Activated CD4-positive, alpha-beta T cell treated with anti-CD3 and anti-CD28 coated beads, Interleukin-2, amount 50 U/mL, for 4 hours (primary cell): ENCODE results near the gene PLCL1.

Experiments
- DNase-seq, 2 experiments: peaks; one replicate each; pipeline ENCODE4 v3.0.0-alpha.2; 2020

Gene PLCL1

DNA sequence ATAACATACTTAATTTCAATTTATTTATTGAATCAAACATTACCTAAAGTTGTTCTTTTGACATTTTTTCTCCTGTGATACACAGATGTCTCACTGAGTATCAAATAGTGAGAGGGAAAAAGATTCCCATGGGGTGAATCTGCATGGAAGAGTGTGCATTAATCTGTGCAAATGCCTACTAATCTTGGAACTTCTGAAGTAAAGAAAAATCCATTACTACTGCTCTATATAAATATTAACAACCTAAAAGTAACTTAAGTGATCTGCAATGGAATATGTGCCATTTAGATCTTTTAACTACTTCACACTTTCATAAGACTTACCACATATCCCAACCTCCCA, 125.5 kb downstream of the PLCL1 start:
- DNase-seq = no peak

DNA sequence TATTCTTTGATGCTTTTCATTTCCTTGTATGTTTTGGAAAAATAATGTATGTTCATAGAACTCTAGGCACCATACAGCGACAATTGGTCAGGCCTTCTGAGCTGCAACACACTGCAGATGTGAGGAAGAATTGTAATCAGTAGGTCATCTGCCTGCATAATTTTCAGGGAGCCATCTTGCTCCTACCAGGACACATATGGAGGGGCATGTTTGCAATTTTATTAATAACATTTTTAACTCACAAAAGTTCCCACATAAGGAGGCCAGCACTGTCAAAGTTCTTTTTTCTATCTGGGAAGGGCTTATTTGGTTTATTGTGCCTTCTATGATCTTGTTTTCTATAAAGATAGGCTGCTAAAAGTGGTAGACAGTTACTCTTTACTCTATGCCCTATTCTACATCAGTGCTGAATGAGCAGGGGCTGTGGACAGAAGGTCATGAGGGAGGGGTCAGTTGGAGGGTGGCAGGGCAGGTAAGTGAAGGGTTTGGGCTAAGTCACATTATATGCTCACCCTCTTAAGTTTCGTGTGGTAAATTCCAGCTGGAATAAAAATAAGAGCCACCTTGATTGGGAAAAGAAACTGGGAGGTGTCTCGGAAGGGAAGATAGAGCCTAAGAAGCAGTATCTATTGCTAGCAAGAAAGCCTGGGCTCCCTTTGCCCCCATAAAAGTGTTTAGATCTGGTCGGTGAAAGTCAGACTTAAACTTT, 126.3 kb downstream of the PLCL1 start:
- DNase-seq = no peak

DNA sequence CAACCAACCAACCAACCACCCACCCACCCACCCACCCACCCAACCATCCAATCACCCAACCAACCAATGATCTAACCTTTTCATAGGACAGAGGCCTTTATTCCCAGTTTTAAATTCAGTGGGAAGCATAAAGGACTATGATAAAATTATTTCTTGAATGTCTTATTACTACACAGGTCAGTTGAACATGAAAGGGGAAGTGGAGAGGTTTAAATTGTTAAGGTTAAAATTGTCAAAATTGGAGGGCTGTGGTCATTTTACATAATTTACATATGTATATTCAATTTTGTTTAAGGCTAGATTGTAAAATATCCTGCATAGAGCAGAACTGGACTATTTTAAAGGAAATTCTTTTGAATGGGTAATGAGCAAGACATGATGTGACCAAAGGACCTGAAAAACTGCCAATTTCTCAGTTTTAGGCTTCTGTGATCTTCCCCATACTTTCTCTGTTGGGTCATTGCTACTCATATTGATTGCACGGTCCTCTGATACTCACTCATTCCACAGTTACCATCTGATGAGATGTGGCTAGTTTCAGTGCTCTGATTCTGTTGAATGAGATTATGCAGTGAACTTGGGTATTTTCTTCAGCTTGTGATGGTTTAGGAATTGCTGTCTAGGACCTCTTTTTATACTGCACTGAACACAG, 127.4 kb downstream of the PLCL1 start:
- DNase-seq = no peak

DNA sequence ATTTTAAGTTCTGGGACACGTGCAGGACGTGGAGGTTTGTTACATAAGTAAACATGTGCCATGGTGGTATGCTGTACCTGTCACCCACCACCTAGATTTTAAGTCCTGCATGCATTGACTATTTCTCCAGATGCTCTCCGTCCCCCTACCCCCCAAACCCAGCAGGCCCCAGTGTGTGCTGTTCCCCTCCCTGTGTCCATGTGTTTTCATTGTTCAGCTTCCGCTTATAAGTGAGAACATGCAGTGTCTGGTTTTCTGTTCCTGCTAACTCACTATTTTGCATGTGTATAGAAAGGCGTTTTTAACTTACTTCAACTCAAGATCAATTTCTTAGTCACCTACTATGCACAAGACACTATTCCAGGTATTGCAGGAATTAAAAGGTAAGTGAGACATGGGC, 128.0 kb downstream of the PLCL1 start:
- no peak for DNase-seq

DNA sequence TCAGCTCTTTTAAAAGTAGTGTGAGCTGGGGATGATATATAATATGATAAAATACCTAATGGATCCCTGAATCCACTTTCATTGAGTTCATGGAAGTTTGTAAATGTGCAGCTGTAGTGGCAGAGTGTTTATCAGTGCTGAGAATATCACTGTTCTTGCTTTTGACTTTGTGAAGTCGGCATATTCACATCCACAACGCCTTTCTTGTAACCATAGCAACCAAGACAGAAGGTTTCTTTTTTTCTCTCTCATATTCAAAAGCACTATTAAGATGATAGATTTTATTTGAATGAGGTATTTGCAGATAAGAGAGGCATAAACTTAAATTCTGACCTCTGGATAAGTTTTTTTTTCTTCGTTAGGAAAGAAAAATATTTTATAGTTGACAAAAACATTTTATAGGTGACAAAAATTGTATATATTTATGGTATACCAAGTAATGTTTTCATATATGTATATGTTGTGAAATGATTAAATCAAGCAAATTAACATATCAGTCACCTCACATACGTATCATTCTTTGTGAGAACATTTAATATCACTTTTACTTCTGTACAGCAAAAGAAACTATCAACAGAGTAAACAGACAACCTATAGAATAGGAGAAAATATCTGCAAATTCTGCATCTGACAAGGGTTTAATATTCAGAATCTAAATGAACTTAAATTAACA, 130.0 kb downstream of the PLCL1 start:
- DNase-seq = no peak

DNA sequence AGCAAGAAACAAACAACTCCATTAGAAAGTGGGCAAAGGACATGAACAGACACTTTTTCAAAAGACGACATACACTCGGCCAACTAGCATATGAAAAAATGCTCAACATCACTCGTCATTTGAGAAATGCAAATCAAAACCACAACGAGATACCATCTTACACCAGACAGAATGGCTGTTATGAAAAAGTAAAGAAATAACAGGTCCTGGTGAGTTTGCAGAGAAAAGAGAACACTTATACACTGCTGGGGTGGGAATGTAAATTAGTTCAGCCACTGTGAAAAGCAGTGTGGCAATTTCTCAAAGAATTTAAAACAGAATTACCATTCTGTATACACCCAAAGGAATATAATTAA, 130.5 kb downstream of the PLCL1 start:
- DNase-seq = no peak

DNA sequence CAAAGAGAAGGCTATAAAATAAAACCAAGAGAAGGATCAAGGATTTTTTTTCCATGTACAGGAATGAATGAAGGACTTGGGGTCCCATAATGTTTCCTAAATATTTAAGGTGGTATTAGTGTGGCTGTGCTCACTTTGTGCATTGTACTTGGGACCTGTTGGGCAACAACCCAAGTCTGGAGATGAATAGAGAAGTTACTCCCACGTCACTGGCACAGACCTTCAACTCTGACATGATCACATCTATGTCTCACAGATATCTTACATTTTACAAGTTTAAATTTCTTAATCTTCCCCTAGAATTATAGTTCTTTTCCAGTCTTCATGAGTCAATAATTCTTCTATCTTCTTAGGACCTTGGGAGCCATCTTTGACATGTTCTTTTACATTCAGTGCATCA, 133.4 kb downstream of the PLCL1 start:
- no peak for DNase-seq

DNA sequence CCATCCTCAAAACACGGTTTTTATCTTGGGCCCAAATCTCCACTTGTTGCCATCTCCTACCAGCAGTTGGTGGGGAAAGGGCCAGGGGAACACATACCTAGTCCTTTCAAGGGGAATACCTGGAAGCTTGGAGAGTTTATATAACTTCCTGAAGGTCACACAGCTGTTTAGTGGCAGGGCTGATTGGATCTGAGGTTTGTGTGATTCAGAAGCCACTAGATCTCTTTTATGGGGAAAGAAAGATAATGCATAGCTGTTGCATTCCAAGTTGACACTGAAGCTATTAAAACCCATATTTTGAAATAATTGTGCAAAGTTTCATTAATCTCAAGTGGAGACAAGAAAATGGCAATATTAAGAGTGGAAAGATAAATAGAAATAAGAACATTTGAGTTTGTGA, 134.2 kb downstream of the PLCL1 start:
- no peak for DNase-seq

DNA sequence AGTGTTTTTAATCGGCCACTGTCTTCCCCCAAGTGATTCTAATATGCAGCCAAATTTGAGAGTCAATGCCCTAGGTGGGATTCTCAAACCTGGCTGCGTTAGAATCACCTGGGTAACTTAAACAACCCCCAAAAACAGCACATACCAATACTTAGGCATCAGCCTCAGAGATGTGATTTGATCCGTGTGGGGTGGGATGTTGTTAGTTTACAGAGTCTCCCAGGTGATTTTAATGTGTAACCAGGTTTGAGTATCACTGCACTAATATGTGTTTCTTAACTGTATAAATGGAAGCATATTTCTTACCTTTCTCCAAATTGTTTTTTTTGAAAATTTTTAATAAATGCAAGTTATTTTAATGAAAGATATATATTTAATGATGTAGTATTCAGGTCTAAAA, 135.4 kb downstream of the PLCL1 start:
- no peak for DNase-seq

DNA sequence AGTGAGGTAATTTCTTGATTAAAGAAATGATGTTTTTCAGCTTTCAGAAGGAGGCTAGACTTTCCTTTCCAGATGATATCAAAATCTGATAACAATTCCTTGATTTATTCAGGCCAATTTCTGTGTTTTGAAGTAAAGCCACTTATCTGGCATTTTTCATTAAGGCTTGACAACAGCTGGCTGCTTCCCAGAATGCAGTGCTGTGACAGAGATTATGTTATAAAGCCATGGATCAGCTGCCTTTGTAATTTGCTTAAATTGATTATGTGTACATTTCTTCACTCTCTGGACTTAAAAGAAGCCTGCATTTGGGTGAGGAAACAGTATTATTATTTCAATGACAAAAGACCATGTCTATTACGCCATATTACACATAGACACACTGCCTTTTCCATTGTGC, 136.0 kb downstream of the PLCL1 start:
- no peak for DNase-seq

DNA sequence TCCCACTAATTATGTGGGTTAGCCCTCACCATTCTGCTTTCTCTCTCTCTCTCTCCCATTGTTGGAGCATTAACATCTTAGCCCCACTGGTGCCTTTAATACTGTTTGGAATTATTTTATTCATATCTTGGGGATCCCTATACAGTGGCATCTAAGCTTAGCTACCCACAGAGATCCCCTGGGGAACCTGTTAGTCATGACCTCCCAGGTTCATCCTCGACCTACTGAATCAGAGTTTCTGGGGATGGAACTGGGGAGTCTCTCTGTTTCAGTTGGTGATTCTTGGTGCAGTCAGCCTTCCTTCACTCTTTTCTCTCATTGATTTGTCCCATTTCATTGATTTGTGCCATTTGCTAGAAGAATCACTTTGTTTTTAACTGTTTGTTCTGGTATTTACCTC, 137.3 kb downstream of the PLCL1 start:
- DNase-seq = no peak

DNA sequence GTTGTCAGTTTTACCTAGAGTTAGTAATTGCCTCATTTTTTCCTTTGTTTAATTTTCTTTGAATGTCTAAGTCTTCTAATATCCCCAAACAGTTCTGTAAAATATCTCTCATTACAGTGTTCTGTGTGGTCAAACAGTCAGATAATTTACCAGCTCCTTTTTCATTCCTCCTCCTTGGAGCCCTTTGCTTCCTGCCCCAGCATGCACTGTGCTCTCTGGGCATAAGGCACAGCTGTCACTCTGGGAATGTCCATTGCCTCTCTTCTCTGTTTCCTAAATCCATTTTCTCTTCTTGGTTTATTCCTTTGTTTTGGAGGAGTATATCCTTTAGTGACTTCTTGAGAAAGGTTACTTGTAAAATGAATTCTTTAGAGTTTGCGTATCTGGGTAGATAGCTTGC, 139.3 kb downstream of the PLCL1 start:
- DNase-seq = no peak

DNA sequence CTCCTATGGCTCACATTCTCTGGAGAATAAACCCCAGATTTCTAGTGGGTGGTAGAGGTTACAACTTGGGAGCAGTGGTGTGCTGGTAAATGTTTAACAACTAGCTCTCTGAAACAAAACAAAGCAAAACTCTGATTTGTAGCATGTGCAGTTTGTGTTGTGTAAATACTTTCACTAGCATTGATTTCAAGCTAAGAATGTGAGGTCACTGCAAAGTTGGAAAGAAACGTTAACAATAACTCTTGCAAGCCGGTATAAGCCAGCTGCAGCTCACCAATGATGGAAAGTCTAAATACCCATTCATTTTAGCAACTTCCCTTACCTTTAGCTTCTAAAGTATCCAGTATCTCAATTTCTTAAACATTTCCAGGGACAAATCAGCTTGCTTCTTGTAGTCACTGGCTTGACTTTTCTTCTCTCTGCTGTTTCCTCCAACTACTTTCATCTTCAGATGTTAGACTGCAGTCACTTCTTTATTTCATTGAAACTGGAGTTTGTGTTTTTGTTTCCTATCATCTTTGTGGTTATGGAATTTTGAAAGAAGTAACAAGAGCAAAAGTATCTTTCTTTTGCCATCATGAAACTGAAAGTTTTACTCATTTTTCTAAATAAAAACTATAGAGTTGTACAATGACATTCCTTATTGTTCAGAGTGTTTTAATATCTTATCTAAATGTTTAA, 140.2 kb downstream of the PLCL1 start:
- DNase-seq = no peak

DNA sequence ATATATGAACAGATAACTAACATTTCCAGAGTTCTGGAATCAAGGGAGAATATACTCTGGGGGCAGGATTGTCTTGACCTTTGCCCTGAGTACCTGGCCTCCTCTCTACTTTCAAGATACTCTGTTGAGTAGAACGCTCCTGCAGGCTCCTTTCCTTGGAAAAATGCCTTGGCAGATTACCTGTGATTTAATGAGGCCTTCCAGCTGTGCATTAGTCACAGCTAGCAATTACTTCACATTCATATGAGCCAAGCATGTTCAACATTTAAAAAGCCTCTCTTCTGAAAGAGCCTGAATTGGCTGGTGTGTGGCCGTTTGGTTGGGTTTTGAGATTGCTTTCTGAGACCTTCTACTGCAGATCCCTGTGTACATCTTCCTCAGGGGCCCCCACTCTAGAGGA, 142.2 kb downstream of the PLCL1 start:
- no peak for DNase-seq

DNA sequence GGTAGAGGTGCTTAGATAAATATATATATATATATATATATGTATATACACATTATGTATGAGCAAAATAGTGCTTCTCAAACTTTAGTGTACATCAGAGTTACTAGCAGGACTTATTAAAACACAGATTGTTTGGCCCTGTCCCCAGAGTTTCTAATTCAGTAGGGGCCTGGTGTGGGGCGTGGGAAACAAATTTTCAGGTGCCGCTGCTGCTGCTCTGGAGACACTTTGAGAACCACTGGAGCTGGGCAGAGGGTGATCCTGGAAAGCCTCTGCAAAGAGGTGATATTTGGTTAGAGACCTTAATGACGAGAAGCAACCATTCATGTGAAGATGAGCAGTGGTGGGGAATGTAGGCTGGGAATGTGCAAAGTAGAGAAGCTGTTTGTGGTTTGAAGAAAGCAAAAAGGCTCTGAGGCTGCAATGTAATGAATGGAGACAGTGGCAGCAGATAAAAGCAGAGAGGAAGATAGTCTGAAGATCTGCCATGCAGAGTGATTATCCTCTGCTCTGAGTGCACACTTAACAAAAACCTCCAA, 142.9 kb downstream of the PLCL1 start:
- no peak for DNase-seq

DNA sequence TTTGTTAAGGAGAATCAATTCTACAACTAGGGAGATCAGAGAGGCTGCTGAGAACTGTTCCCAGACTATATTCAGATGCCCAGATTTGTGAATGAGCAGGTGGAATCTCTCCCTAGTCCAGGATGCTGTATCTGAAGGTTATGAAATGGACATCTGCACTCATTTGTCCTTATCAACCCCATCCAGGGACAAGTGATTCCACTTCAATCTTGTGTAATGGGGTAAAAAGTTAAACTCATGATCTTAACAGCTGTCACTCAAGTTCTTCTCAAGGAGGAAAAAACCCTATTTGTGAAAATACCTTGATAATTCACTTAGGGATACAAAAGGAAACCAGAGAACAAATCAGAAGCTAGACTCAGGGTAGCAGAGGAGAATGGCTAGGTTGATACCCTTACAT, 144.8 kb downstream of the PLCL1 start:
- no peak for DNase-seq

DNA sequence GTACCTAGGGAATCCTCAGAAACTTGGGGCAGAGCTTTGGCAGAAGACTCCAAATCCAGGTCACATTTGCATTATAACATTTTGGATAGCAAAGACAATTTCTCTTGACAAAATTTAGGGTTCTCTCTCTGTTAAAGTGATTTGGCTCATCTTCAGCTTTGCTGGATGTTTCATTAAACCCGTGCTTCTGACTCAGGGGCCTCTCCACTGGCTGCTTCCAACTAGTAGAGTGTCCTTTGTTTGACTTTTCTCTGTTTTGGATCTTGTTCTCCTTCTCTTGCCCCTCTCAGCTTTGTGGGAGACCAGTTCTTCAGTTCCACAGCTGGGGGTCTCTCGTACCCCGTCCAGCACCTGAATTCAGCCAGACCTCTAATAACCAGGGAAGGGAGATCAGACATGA, 145.6 kb downstream of the PLCL1 start:
- no peak for DNase-seq

DNA sequence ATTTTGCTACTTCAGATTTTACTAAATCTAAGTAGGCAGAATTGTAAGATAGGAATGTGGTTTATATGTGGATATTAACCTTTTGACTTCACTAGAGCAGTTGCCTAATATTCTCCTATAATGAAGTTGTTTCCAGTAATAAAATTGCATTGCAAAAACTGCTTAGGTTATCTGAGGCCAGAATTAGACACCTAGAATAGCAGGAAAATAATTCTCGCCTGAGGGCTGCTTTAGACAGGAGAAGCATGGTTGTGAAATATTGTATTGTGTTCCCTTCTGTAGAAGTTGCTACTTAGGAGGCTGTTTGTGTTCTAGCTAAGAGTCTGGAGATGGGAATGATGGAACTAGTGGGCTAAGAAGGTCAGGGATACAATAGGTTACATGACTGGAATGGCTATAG, 146.3 kb downstream of the PLCL1 start:
- DNase-seq = no peak

DNA sequence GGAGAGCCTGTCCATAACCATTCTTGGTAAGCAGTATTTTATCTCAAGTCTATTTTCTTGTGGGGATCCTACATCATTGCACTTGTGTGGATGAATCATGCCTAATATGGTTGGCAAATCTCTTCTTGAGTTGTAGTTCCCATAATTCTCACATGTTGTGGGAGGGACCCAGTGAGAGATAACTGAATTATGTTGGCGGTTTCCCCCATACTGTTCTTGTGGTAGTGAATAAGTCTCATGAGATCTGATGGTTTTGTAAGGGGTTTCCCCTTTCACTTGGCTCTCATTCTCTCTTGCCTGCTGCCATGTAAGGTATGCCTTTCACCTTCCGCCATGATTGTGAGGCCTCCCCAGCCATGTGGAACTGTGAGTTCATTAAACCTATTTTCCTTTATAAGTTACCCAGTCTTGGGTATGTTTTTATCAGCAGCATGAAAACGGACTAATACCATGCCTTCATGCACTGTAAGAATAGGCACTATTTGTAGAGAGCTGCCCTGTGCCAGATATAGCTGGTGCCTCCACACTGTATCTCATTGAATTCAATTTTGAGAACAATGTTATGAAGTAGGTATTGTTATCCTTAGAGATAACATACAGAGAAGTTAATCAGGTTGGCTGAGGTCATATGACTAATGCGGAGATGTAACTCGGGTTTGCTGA, 148.3 kb downstream of the PLCL1 start:
- no peak for DNase-seq

DNA sequence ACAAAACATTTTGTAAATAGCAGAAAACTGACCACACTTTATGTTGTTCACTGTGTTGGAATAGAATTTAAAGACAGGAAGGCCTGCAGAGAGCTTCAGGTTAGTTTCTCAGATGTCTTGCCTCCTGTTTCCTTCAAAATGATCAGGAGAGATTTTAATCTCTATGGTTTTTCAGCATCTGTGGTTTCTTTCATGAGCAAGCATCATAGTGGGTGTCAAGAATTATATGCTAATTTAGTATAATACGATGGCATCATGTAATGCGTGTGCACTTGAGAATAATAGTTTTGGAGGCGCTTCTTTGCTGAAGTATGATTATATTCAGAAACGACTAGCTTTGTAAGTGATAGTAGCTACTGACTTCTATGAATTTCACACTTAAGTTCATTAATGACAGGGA, 149.9 kb downstream of the PLCL1 start:
- DNase-seq = no peak

DNA sequence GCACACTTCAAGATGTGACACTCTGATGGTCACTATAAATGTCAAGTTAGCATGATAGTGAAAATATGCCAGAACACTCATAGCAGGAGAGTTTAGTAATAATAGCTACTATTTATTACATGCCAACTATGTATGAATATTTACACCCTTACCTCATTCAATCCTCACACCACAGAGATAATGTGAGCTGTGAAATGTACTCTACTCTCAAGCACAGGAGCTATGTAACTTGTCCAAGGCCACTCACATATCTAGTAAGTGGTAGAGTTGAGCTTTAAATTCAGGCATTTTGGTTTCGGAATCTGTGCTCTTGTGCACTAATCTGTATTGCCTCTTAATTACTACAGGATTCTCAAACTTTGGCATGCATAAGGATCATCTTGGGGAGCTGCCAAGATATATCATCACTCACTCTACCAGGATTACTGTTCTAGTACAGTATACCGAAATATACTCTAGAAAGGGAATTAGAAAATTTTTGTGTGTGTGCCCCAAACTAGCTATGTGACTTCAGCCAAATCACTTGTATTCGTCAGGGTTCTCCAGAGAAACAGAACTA, 154.3 kb downstream of the PLCL1 start:
- DNase-seq = no peak

DNA sequence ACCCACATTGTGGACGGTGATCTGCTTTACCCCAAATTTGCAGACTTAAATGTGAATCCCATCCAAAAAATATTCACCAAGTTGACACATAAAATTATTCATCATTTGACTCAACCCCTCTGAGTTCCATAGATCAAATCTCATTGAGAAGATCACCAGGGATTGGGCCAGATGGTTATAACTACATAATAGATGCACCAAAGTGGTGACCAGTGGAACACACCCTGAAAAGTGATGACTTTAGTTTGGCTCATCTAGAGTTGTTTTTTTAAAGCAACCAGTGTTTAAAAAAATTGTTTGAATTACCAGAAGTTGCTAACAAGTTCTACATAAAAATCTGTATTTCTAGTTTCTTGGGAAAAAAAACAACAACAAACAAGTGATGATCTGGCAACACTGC, 155.0 kb downstream of the PLCL1 start:
- no peak for DNase-seq

DNA sequence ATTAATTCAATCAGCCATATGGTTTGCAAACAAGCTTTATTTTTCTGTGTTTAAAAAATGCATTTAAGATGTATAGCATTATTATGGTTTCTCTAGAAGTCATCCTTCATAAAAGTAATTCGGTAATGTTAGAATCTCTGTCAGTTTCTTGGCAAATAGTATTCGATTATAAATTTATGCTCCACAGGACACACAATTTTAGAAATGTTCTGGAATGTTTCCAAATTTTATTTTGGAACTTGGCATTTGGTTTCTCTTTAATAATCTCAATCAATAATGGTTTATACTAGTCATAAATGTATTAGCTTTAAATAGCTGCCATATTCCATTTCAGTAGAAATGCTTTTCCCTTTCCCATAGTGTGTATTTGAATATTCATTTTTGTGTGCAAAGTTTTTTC, 156.4 kb downstream of the PLCL1 start:
- DNase-seq = no peak
